Ishikawa (cell line): ENCODE measurements around the gene SDCCAG8.

ENCODE experiments used
- CEBPB ChIP-seq: IDR thresholded peaks from 2 replicates; pipeline ENCODE4 v1.6.1; 2012
- CREB1 ChIP-seq: IDR thresholded peaks from 2 replicates; pipeline ENCODE4 v1.6.1; 2012; ENCODE audit warnings: low read depth
- EGR1 ChIP-seq: IDR thresholded peaks from 2 replicates; pipeline ENCODE4 v1.6.1; 2012
- EP300 ChIP-seq: IDR thresholded peaks from 2 replicates; pipeline ENCODE4 v1.6.1; 2012; ENCODE audit warnings: borderline replicate concordance
- FOXM1 ChIP-seq: IDR thresholded peaks from 2 replicates; pipeline ENCODE4 v1.6.1; 2012; ENCODE audit warnings: low read depth, borderline replicate concordance
- NFIC ChIP-seq: IDR thresholded peaks from 2 replicates; pipeline ENCODE4 v1.6.1; 2012
- RAD21 ChIP-seq: IDR thresholded peaks from 2 replicates; pipeline ENCODE4 v1.6.1; 2012; ENCODE audit warnings: low read depth
- TAF1 ChIP-seq: IDR thresholded peaks from 2 replicates; pipeline ENCODE4 v1.6.1; 2012; ENCODE audit warnings: low read depth, mild to moderate bottlenecking
- TCF12 ChIP-seq: IDR thresholded peaks from 2 replicates; pipeline ENCODE4 v1.6.1; 2012; ENCODE audit warnings: low read depth
- TEAD4 ChIP-seq: IDR thresholded peaks from 2 replicates; pipeline ENCODE4 v1.6.1; 2012
- YY1 ChIP-seq: IDR thresholded peaks from 2 replicates; pipeline ENCODE4 v1.6.1; 2012; ENCODE audit warnings: low read depth
- ZBTB7A ChIP-seq: IDR thresholded peaks from 2 replicates; pipeline ENCODE4 v1.6.1; 2012; ENCODE audit warnings: low read depth
- TF ChIP-seq, protein P1 (sequence below): IDR thresholded peaks from 2 replicates; pipeline ENCODE4 v1.6.1; 2012
- TF ChIP-seq, protein P2 (sequence below): IDR thresholded peaks from 2 replicates; pipeline ENCODE4 v1.6.1; 2012
- TF ChIP-seq, protein P3 (sequence below): IDR thresholded peaks from 2 replicates; pipeline ENCODE4 v1.6.1; 2012; ENCODE audit warnings: low read depth, mild to moderate bottlenecking

Gene SDCCAG8

GRCh38 chr1:243406424-243406823 is 150.6 kb downstream of the SDCCAG8 start:
- TF ChIP-seq EGR1, result no peak
- no peak for TF ChIP-seq CREB1
- no peak for TF ChIP-seq TEAD4
- TF ChIP-seq YY1, result no peak
- TF ChIP-seq RAD21, result no peak
- TF ChIP-seq, protein P1, sequence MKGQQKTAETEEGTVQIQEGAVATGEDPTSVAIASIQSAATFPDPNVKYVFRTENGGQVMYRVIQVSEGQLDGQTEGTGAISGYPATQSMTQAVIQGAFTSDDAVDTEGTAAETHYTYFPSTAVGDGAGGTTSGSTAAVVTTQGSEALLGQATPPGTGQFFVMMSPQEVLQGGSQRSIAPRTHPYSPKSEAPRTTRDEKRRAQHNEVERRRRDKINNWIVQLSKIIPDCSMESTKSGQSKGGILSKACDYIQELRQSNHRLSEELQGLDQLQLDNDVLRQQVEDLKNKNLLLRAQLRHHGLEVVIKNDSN, result no peak
- no peak for TF ChIP-seq FOXM1
- TF ChIP-seq, protein P2, sequence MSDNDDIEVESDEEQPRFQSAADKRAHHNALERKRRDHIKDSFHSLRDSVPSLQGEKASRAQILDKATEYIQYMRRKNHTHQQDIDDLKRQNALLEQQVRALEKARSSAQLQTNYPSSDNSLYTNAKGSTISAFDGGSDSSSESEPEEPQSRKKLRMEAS, result no peak
- TF ChIP-seq TAF1, result no peak
- TF ChIP-seq, protein P3, sequence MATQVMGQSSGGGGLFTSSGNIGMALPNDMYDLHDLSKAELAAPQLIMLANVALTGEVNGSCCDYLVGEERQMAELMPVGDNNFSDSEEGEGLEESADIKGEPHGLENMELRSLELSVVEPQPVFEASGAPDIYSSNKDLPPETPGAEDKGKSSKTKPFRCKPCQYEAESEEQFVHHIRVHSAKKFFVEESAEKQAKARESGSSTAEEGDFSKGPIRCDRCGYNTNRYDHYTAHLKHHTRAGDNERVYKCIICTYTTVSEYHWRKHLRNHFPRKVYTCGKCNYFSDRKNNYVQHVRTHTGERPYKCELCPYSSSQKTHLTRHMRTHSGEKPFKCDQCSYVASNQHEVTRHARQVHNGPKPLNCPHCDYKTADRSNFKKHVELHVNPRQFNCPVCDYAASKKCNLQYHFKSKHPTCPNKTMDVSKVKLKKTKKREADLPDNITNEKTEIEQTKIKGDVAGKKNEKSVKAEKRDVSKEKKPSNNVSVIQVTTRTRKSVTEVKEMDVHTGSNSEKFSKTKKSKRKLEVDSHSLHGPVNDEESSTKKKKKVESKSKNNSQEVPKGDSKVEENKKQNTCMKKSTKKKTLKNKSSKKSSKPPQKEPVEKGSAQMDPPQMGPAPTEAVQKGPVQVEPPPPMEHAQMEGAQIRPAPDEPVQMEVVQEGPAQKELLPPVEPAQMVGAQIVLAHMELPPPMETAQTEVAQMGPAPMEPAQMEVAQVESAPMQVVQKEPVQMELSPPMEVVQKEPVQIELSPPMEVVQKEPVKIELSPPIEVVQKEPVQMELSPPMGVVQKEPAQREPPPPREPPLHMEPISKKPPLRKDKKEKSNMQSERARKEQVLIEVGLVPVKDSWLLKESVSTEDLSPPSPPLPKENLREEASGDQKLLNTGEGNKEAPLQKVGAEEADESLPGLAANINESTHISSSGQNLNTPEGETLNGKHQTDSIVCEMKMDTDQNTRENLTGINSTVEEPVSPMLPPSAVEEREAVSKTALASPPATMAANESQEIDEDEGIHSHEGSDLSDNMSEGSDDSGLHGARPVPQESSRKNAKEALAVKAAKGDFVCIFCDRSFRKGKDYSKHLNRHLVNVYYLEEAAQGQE, result no peak
- TF ChIP-seq CEBPB, result no peak
- no peak for TF ChIP-seq EP300

DNA sequence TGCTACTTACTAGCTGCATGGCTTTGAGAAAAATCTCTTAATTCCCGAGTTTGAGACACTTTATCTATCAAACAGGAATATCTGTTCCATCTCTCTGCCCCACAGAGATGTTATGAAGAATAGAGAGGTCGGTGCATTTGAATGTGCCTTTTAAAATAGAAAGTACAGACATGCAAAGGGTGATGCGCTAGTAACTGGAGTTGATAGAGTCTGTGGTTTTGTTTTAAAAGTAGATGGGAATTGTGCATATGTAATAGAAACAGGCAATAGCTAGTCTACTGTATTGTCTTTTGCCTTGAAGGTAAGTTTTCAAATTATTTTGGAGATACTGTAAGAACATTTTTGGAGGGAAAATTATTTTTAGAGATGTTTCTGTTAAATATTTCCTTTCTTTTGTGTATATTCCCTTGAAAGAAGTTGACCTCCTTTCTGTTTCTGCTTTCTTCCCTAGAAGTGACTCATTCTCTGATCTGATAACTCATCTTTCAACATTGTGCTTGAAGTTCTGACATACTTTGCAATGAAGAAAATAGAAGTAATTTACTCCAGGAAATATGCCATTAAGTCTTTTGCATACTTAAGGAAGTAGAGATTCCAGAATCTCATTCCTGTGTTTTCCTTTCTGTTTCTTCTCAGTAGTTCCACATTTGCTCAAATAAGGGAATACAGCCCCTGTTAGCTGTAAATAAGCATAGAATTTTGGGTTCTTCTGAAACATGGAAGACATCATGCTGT is 151.6 kb downstream of the SDCCAG8 start:
- TF ChIP-seq EGR1 (no peak), YY1 (no peak), RAD21 (no peak), EP300 (no peak)

- no peak for TF ChIP-seq CREB1
- no peak for TF ChIP-seq TEAD4
- TF ChIP-seq TAF1, result no peak
These were observed 152.6 kb downstream of the SDCCAG8 start for GRCh38 chr1:243408479-243408878.

GRCh38 chr1:243409284-243409683 is 153.4 kb downstream of the SDCCAG8 start:
- TF ChIP-seq, protein P3, result no peak
- TF ChIP-seq TCF12 (no peak), ZBTB7A (no peak), NFIC (no peak), EGR1 (no peak), CREB1 (no peak), CEBPB (no peak), YY1 (no peak), TEAD4 (no peak)

DNA sequence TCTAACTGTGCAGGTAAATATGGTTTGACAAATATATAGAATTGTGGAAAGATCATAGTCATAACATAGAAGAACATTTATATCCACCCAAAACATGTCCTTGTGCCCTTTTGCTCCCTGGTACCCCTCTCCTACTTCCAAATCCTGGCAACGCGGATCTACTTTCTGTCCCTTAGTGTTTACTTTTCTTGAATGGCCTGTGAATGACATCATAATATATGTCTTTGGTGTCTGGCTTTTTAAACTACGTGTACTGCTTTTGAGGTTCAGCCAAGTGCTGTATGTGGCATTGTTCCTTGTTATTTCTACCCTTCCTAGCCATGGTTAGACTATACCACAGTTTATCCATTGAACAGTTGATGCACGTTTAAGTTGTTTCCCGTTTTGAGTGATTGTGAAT is 155.6 kb downstream of the SDCCAG8 start:
- TF ChIP-seq EP300 (no peak), ZBTB7A (no peak)

DNA sequence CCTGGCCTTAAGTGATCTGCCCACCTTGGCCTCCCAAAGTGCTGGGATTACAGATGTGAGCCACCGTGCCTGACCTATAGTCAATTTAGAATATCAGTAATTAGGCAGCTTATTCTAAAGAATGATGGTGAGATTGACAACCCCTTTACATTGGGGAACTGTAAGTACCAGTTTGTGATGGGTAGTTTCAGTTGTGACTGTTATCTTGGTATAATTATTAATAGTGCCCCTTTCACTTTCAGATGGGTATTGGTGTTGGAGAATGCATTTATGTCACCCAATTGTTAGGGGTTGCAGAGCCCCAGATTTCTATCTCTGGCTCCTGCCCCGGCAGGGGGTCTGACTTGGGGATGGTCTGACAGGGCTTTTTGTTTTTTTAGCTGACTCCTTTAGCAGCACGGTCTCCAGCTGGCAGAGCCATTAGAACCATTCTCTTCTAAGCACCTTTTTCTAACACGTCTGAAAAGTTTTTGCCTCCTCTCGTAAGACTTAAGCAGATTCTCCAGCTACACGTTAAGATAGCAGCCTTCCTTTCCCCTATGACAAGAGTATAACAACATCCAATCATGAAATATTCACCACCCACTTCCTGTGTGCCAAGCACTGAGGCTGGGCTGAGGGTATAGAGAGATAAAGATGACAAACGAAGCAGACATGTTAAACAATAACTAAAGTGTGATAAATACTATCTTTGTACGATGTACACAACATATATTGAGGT is 157.8 kb downstream of the SDCCAG8 start:
- TF ChIP-seq, protein P1, result no peak
- TF ChIP-seq, protein P3, result no peak
- TF ChIP-seq TAF1, result no peak
- TF ChIP-seq, protein P2, result no peak
- no peak for TF ChIP-seq YY1
- TF ChIP-seq EGR1, result no peak
- no peak for TF ChIP-seq NFIC
- no peak for TF ChIP-seq CEBPB
- TF ChIP-seq RAD21, result no peak
- no peak for TF ChIP-seq ZBTB7A
- TF ChIP-seq FOXM1, result no peak
